GM10248 (cell line): ENCODE measurements around the gene SYT2.

Experiments
- CTCF ChIA-PET: fragments of 300-600 bp; sonication (Branson Sonifier 250); formaldehyde crosslinking; extraction: SDS; loops from one replicate; lab custom pipeline; 2021; ENCODE audit warnings: antibody characterized with exemption; lab: Yijun Ruan, JAX
- POLR2A ChIA-PET: fragments of 350-650 bp; sonication (Branson Sonifier 250); formaldehyde crosslinking; extraction: SDS; loops from one replicate; lab custom pipeline; 2020; ENCODE audit warnings: antibody characterized with exemption; lab: Yijun Ruan, JAX
- DNase-seq: peaks from one replicate; pipeline ENCODE4 v3.0.0; 2012; ENCODE audit errors: extremely low spot score
- TF ChIP-seq, protein P1 (sequence below): IDR thresholded peaks from 2 replicates; pipeline ENCODE4 v1.5.1; 2012; ENCODE audit warnings: mild to moderate bottlenecking, low read depth; ENCODE audit errors: extremely low read depth, missing control alignments, control extremely low read depth

The SYT2 gene

GRCh38 chr1:202706851-202707250 is 3.4 kb downstream of the SYT2 start:
- no peak for DNase-seq
- ChIA-PET POLR2A (no interaction called here), CTCF (no interaction called here)
- TF ChIP-seq, protein P1, sequence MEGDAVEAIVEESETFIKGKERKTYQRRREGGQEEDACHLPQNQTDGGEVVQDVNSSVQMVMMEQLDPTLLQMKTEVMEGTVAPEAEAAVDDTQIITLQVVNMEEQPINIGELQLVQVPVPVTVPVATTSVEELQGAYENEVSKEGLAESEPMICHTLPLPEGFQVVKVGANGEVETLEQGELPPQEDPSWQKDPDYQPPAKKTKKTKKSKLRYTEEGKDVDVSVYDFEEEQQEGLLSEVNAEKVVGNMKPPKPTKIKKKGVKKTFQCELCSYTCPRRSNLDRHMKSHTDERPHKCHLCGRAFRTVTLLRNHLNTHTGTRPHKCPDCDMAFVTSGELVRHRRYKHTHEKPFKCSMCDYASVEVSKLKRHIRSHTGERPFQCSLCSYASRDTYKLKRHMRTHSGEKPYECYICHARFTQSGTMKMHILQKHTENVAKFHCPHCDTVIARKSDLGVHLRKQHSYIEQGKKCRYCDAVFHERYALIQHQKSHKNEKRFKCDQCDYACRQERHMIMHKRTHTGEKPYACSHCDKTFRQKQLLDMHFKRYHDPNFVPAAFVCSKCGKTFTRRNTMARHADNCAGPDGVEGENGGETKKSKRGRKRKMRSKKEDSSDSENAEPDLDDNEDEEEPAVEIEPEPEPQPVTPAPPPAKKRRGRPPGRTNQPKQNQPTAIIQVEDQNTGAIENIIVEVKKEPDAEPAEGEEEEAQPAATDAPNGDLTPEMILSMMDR = no peak

DNA sequence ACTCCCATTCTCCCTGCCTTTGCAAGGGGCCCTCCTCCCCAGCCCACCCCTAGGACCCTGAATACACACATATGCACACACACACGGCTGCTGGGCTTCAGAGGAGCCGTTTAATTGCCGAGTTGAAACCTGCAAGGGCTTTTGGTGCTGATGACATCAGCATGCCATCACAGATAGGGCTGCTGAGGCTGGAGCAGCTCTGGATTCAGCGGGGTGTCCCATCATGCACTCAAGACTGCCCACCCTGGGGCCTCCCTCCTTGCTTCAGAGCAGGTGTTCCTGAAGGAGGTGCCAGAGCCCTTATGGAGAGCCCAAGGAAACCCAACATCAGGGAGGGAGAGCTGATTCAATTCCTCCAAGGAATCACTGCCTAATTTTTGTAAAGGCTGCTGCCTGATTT is 5.7 kb downstream of the SYT2 start:
- no peak for DNase-seq
- TF ChIP-seq, protein P1 = no peak
- ChIA-PET POLR2A (no interaction called here), CTCF (interaction anchor here (1.0 kb wide), 1 partner anchor 14 kb away, joined by 3 read pairs; no protein-coding TSS in a partner anchor)

DNA sequence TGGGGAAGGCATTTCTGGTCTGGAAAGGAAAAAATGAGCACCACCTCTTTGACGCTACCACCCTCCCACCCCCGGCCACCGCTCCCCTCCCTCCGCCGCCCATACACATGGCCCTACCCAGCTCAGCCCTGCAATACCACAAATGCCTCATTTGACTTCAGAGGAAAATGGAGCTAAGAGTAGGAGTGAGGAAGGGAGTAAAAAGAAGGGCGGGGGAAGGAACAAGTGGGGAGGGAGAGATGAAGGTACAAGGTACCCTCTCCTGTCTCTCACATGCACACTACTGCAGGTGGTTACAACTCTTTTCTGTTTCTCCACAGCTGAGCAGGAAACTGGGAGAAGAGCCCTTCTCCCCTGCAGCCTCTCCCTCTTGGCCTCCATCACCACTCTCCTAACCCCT is 7.1 kb downstream of the SYT2 start:
- TF ChIP-seq, protein P1 = no peak
- CTCF ChIA-PET = interaction anchor here (1.0 kb wide), 2 partner anchors 9 to 10 kb away, joined by 3 read pairs; no protein-coding TSS in a partner anchor
- DNase-seq = no peak
- POLR2A ChIA-PET = no interaction called here

GRCh38 chr1:202702088-202702487 is 8.2 kb downstream of the SYT2 start:
- CTCF ChIA-PET = interaction anchor here (1.2 kb wide), 1 partner anchor 11 kb away, joined by 3 read pairs; no protein-coding TSS in a partner anchor

DNA sequence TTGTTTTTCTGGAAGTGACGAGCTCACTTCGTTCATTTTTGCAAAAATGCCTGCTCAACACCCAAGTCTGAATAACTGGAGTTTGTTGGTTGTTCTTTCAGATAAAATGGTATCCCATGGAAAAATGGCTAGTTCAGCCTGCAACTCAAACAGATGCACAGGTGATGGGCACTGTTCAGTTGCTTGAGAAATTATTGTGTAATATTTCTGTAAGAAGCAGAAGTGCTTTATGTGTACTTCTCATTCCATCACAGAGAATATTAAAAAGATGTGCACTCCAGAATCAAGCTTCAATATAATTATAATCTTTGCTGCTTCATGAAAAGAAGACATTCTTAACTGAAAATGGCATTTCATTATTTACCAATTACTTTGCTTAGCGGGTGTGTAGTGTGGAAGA is 9.1 kb downstream of the SYT2 start:
- TF ChIP-seq, protein P1 = no peak
- CTCF ChIA-PET = interaction anchor here (1.2 to 1.3 kb wide), 3 partner anchors 12 to 508 kb away, joined by 3 read pairs; partner anchors contain the start of gene LGR6
- POLR2A ChIA-PET = no interaction called here
- no peak for DNase-seq

More at GRCh38 chr1:202702088-202702487, 8.2 kb downstream of the SYT2 start:
- TF ChIP-seq, protein P1 = no peak
- POLR2A ChIA-PET = no interaction called here
- no peak for DNase-seq

DNA sequence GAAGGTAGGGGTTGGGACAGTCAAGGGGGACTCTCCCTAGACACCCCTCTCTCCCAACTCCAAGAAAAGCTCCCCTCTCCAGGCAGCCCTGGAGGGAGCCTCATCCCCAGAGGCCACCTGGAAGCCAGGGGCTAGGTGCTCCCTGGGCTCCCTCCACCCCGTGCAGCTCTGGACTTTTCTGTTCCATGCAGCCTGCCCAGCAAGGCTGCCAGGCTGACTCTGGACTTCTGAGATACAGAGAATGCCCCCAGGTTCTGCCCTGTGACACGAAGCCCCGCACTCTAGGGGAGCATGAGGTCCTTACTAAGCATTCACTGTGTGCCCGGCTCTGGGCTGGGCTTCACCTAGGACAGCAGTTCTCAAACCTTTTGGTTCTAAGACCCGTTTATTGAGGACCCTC is 10.2 kb downstream of the SYT2 start:
- TF ChIP-seq, protein P1 = no peak
- ChIA-PET POLR2A (no interaction called here), CTCF (interaction anchor here (1.1 to 3.0 kb wide), 7 partner anchors 12 to 507 kb away, joined by 3 to 7 read pairs (median 3); partner anchors contain the start of gene LGR6)
- no peak for DNase-seq
